HUES6 (cell line): ENCODE measurements around the gene SLC66A3.

Experiments used
- H3K27ac ChIP-seq: 2 replicates; pipeline ENCODE4 v1.7.0; 2013; ENCODE audit warnings: low read depth, mild to moderate bottlenecking, low read length, inconsistent platforms
- H3K27me3 ChIP-seq: 2 replicates; pipeline ENCODE4 v1.6.1; 2013; ENCODE audit warnings: low read length; ENCODE audit not compliant: control insufficient read depth, insufficient read depth
- H3K36me3 ChIP-seq: 2 replicates; pipeline ENCODE4 v1.6.1; 2013; ENCODE audit warnings: low read length; ENCODE audit not compliant: control insufficient read depth, insufficient read depth
- H3K4me1 ChIP-seq: 2 replicates; pipeline ENCODE4 v1.6.1; 2013; ENCODE audit warnings: low read length; ENCODE audit not compliant: control insufficient read depth, insufficient read depth
- H3K4me3 ChIP-seq: 2 replicates; pipeline ENCODE4 v1.5.1; 2013; ENCODE audit warnings: low read depth, low read length
- H3K9ac ChIP-seq: one replicate; pipeline ENCODE4 v1.6.1; 2013; ENCODE audit warnings: mild to moderate bottlenecking, low read length
- H3K9me3 ChIP-seq: 2 replicates; pipeline ENCODE4 v1.6.1; 2013; ENCODE audit warnings: low read depth, low read length; ENCODE audit not compliant: control insufficient read depth, insufficient read depth

Gene SLC66A3

GRCh38 chr2:11215407-11215806 is 60.1 kb downstream of the SLC66A3 start:
- Histone ChIP-seq H3K36me3 (peaks cover 86% of the 10 kb centered on the region), H3K9ac (no peak overlapping the region), H3K9me3 (no peaks in the 10 kb centered on the region), H3K4me1 (no peaks in the 10 kb centered on the region), H3K27ac (no peak overlapping the region), H3K4me3 (no peak overlapping the region), H3K27me3 (no peaks in the 10 kb centered on the region)

GRCh38 chr2:11220445-11220844 is 65.2 kb downstream of the SLC66A3 start:
- no peaks in the 10 kb centered on the region for H3K27me3 ChIP-seq
- no peak overlapping the region for H3K27ac ChIP-seq
- no peak overlapping the region for H3K4me3 ChIP-seq
- H3K9me3 ChIP-seq: no peaks in the 10 kb centered on the region
- H3K36me3 ChIP-seq: peaks cover 49% of the 10 kb centered on the region
- H3K9ac ChIP-seq: no peak overlapping the region
- peaks cover 20% of the 10 kb centered on the region for H3K4me1 ChIP-seq

GRCh38 chr2:11222845-11223244 is 67.6 kb downstream of the SLC66A3 start:
- H3K9me3 ChIP-seq: no peaks in the 10 kb centered on the region
- peaks cover 29% of the 10 kb centered on the region for H3K36me3 ChIP-seq
- no peaks in the 10 kb centered on the region for H3K27me3 ChIP-seq
- no peak overlapping the region for H3K4me3 ChIP-seq
- no peak overlapping the region for H3K9ac ChIP-seq
- no peak overlapping the region for H3K27ac ChIP-seq
- peaks cover 20% of the 10 kb centered on the region for H3K4me1 ChIP-seq

GRCh38 chr2:11224887-11225286 is 69.6 kb downstream of the SLC66A3 start:
- no peaks in the 10 kb centered on the region for H3K27me3 ChIP-seq
- peaks cover 20% of the 10 kb centered on the region for H3K4me1 ChIP-seq
- H3K36me3 ChIP-seq: peaks cover 12% of the 10 kb centered on the region
- no peak overlapping the region for H3K9ac ChIP-seq
- H3K4me3 ChIP-seq: no peak overlapping the region
- H3K9me3 ChIP-seq: no peaks in the 10 kb centered on the region
- no peak overlapping the region for H3K27ac ChIP-seq

- Histone ChIP-seq H3K9me3 (no peaks in the 10 kb centered on the region), H3K27ac (no peak overlapping the region), H3K4me3 (no peak overlapping the region), H3K27me3 (no peaks in the 10 kb centered on the region), H3K4me1 (peaks cover 20% of the 10 kb centered on the region), H3K9ac (no peak overlapping the region), H3K36me3 (no peaks in the 10 kb centered on the region; the same call in 1 of the 2 replicates)
These were observed 72.3 kb downstream of the SLC66A3 start for GRCh38 chr2:11227595-11227994.
